LHCN-M2 (cell line): ENCODE measurements around the gene ROMO1. TPM values are rescaled to one million over a fixed set of nuclear protein-coding genes. Genes with fewer than 3 reads are reported as not detected.
"Not testable (repeated sequence)": the region's sequence is repeated elsewhere in the genome, so short reads cannot be mapped to it uniquely, and the experiment has no call there.

Experiments used
- DNase-seq: peaks from one replicate; pipeline ENCODE4 v3.0.0-alpha.2; 2012; ENCODE audit warnings: low read depth
- total RNA-seq: library from RNA; depleted of rRNA; stranded (reverse); fragments of >200 nt; gene quantifications from 2 replicates; pipeline ENCODE4 v1.2.3, GENCODE V29; 2014

Gene ROMO1
- total RNA-seq, 1 experiment from 2014 or later, result 325 TPM

- no peak for DNase-seq
Measured at GRCh38 chr20:35729836-35730582, 30.8 kb downstream of the ROMO1 start.

GRCh38 chr20:35730583-35731468 is 31.6 kb downstream of the ROMO1 start:
- DNase-seq, result no peak

GRCh38 chr20:35731469-35731788 is 32.2 kb downstream of the ROMO1 start:
- DNase-seq, result no peak

GRCh38 chr20:35731862-35732643 is 32.8 kb downstream of the ROMO1 start:
- DNase-seq, result no peak

GRCh38 chr20:35732644-35732982 is 33.4 kb downstream of the ROMO1 start:
- DNase-seq, result no peak

GRCh38 chr20:35734374-35734773 is 35.2 kb downstream of the ROMO1 start:
- DNase-seq, result no peak

GRCh38 chr20:35734777-35735649 is 35.8 kb downstream of the ROMO1 start:
- DNase-seq, result no peak

GRCh38 chr20:35735826-35736470 is 36.7 kb downstream of the ROMO1 start:
- DNase-seq, result no peak

GRCh38 chr20:35737865-35738333 is 38.7 kb downstream of the ROMO1 start:
- DNase-seq, result no peak

- no peak for DNase-seq
Measured at GRCh38 chr20:35738410-35739179, 39.4 kb downstream of the ROMO1 start.

GRCh38 chr20:35739294-35740163 is 40.3 kb downstream of the ROMO1 start:
- peak; percentile 60 for DNase-seq

GRCh38 chr20:35741892-35742740 is 42.9 kb downstream of the ROMO1 start, which contains the start of gene RBM39:
TSS of gene RBM39 (minus strand) at chr20:35742260. CDS start at chr20:35740874, 1,386 bp downstream.
- DNase-seq, result peak; percentile 100

GRCh38 chr20:35742741-35743523 is 43.7 kb downstream of the ROMO1 start:
- DNase-seq, result peak; percentile 33

GRCh38 chr20:35743693-35744491 is 44.7 kb downstream of the ROMO1 start:
- peak; percentile 22 for DNase-seq

GRCh38 chr20:35744492-35744841 is 45.3 kb downstream of the ROMO1 start:
- not testable (repeated sequence) for DNase-seq
